Activated CD4-positive, alpha-beta T cell treated with anti-CD3 and anti-CD28 coated beads for 24 hours (primary cell): Measurements from ENCODE around the gene TGFBR3L.
"Not testable (repeated sequence)": the region's sequence is repeated elsewhere in the genome, so short reads cannot be mapped to it uniquely, and the experiment has no call there.

Source experiments
- DNase-seq, 2 donors: peaks; one replicate each; pipeline ENCODE4 v3.0.0-alpha.2; 2020; ENCODE audit warnings: low read depth in 2 of 2

TGFBR3L gene

DNA sequence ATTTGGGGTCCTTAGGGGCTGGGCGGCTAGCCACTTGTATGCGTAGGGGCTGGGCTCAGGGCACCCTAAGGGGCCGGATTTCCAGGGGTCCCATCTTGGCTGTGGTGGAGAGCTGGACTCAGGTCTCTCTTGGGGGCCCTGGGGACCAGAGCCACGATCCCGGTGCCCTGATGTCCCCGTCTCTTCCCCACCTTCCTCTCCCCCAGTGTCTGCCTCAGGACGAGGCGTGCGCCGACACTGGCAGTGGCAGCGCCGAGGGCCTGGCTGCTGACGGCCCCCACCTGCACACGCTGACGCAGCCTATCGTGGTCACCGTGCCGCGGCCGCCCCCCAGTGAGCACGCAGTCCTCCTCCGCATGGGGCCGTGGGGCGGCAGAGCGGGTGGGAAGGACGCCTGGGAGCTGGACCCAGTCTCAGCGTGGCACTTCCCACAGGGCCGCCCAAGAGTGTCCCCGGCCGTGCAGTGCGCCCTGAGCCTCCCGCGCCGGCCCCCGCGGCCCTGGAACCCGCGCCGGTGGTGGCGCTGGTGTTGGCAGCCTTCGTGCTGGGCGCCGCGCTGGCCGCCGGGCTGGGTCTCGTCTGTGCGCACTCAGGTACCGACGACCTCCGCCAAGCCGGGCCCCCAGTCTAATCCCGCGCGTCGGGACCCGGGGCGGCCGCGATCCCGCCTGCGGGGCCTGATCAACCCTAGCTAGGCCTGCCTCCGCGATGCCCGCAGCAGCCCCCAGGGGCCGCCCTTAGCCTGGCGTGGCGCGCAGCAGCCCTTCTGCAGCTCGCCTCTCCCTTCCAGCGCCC is 2.8 kb downstream of the TGFBR3L start:
- no peak for DNase-seq

- DNase-seq: not testable (repeated sequence)
These were observed 3.5 kb downstream of the TGFBR3L start for GRCh38 chr19:7918062-7918614.

- no peak for DNase-seq
These were observed 4.2 kb downstream of the TGFBR3L start for GRCh38 chr19:7918615-7919421.

- DNase-seq: peak; percentile 92 to 96
These were observed 5.2 kb downstream of the TGFBR3L start, which contains the start of gene SNAPC2 for GRCh38 chr19:7919610-7920518. SNAPC2 (plus strand) TSS chr19:7920338; CDS start chr19:7920367, 29 bp downstream.

GRCh38 chr19:7920519-7921301 is 6.1 kb downstream of the TGFBR3L start:
- DNase-seq: peak; percentile 100

DNA sequence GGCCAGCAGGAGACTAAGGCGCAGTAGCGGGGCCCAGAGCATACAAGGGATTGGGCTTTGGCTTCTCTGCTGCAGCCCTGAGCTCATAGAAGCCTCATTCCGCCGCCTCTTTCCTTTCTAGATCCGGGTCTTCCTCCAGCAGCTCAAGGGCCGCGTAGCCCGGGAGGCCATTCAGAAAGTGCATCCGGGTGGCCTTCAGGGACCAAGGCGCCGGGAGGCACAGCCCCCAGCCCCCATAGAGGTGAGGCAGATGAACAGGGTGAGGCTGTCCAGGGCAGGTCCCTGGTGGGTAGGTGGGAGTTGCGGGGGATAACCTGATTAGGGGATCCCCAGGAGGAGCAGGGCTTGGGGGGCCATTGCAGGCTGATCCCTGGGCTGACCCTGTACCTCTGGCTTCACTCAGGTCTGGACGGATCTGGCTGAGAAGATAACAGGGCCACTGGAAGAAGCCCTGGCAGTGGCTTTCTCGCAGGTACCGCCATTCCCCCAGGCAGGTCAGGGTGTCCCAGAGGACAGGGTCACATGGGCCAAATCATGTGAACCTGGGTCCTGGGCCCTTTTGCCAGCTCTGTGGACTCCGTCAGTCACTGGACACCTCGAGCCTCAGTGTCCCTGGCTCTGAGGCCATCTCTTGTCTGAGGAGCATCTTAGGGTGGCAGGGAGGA is 6.8 kb downstream of the TGFBR3L start:
- no peak for DNase-seq

DNA sequence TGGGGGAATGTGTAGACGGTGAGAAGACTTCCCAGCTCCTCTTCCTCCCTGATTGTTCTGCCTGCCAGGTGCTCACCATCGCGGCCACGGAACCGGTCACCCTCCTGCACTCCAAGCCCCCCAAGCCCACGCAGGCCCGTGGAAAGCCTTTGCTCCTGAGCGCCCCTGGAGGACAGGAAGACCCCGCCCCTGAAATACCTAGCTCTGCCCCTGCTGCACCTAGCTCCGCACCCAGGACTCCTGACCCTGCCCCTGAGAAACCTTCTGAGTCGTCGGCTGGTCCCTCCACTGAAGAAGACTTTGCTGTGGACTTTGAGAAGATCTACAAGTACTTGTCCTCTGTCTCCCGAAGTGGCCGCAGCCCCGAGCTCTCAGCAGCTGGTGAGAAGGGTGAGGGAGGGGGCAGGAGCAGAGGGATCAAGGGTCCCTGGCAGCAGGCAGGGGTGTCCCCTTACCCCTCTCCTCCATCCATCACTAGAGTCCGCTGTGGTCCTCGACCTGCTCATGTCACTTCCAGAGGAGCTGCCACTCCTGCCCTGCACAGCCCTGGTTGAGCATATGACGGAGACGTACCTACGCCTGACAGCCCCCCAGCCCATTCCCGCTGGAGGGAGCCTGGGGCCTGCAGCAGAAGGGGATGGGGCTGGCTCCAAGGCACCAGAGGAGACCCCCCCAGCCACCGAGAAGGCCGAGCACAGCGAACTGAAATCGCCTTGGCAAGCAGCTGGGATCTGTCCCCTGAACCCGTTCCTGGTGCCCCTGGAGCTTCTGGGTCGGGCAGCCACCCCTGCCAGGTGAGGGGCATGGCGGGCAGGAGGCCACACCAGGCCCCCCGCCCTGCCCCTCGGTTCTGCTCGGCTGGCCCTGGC is 7.6 kb downstream of the TGFBR3L start:
- DNase-seq: no peak

DNA sequence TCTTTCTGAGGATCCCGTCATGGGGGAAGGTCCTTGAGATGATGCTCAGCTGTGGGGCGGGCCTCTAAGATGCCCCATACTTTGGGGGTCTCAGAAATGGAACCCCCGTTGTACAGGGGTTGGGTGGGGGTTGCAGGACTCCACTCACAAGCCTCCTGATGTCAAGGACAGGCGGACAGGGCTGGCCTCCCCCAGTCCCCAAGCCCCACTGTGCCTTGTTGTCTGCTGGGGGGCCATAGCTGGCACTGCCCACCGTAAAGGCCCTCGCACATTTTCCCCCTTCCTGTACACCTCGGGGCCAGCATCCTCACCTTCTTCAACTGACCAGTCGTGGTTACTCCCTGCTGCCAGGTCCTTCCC is 8.2 kb downstream of the TGFBR3L start:
- no peak for DNase-seq

- no peak for DNase-seq
These were observed 8.9 kb downstream of the TGFBR3L start for GRCh38 chr19:7923295-7924191.

DNA sequence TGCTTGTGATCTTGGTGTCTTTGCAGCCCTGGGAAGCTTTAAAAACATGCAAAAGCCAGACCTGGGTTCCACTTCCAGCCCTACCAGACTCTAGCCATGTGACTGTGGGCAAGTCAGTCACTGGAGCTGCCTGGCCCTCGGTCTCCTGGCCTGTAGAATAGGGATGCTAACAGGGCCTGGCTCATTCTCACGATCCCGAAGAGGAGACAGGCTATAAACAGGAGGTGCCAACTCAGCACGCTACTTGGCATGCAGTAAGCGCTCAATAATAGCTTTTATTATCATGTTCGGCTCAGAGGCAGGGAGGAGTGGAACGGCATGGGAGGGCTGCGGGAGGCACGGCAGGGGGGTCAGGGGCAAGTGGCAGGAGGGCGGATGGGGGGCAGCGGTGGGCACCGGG is 9.6 kb downstream of the TGFBR3L start:
- DNase-seq: no peak

DNA sequence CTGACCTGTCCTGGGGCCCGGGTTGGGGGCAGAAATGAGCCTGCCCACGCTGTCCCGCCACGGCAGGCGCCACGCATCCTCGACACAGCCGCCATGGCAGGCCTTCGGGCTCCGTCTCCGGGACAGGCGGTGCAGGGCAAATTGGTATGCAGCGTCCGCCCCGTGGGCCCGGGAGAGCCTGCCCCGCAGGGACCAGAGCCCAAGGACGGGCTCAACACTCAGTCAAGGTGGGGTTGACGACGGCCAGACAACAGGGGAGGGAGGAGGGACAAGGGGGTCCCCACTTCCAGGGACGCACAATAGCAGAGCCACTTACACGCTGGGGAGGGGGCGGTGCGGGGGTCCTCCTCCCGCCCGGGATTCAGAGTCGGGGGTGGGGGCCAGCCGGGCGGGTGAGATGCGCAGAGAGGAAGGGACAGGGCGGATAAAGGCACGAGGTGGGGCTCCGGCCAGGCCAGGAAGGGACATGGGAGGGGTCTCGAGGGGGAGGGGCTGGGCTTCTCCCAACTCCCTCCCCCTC is 10.1 kb downstream of the TGFBR3L start:
- DNase-seq: no peak

- DNase-seq: peak; percentile 60 to 74
These were observed 10.7 kb downstream of the TGFBR3L start for GRCh38 chr19:7925171-7925851.

GRCh38 chr19:7926021-7926726 is 11.5 kb downstream of the TGFBR3L start, which contains the start of gene CTXN1:
CTXN1 (minus strand) TSS chr19:7926135; CDS start chr19:7925538, 597 bp downstream.
- peak; percentile 73 to 75 for DNase-seq

GRCh38 chr19:7926727-7927604 is 12.3 kb downstream of the TGFBR3L start:
- DNase-seq: no peak

DNA sequence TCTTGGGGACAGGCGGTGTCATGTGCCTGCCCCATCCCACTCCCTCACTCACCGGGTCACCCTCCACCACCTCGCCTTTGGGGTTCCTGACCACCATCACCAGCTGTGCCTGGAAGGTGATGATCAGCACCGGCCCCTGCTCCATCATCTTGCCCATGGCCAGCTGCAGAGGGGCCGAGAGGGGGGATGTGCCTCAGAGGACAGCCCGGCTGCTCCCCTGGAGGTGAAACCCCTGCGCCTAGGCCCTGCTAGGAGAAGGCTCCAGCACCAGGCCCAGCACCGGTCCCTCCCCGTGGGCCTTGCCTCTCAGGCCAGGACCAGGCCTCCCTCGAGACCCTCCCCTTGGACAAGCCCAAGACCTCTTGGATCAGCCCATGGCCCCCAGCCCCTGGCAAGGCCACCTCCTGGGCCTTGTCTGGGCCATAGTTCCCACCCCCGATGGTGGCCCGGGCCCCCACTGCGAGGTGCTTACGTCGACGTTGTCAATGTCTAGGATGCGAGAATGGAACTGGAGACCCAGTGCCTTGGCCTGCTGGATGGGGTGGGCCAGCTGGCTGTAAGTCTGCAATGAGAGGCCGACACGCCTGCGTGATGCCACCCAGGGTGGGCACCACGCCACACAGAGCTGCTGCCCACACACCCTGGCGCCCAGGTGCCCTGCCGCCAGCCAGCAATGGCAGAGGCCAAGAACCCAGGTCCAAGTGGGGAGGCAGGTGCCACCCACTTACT is 13.1 kb downstream of the TGFBR3L start:
- no peak for DNase-seq
